Heart left ventricle (tissue), 16 donors: Measurements from ENCODE around the gene TTLL9. TPM values are rescaled to one million over a fixed set of nuclear protein-coding genes. Genes with fewer than 3 reads are reported as not detected.

Experiments
- ATAC-seq, 4 donors: fragments of 200-7000 bp; cut with Tn5 transposase; one replicate each; pipeline ENCODE4 v1.9.1; 2020 to 2022; ENCODE audit warnings: moderate library complexity in 4 of 4, mild to moderate bottlenecking in 3 of 4, moderate number of reproducible peaks in 1 of 4
- DNase-seq, 5 donors: peaks; one replicate each; pipeline ENCODE4 v3.0.0-alpha.2; 2020
- H3K27ac ChIP-seq, 12 donors: fragments of 200-600 bp; sonication (generic) in 4 of 12; one replicate each; pipeline versions ENCODE4 v1.5.0 to v1.8.0; 2016 to 2022; ENCODE audit warnings: mild to moderate bottlenecking in 2 of 12
- H3K27me3 ChIP-seq, 9 donors: fragments of 200-600 bp; sonication (generic) in 2 of 9; one replicate each; pipeline versions ENCODE4 v1.5.1 to v1.8.0; 2016 to 2022; ENCODE audit warnings: mild to moderate bottlenecking in 3 of 9
- H3K36me3 ChIP-seq, 9 donors: fragments of 200-600 bp; sonication (generic) in 2 of 9; one replicate each; pipeline versions ENCODE4 v1.5.0 to v1.8.0; 2018 to 2022; ENCODE audit warnings: mild to moderate bottlenecking in 2 of 9
- H3K4me1 ChIP-seq, 12 donors: fragments of 200-600 bp; sonication (generic) in 4 of 12; one replicate each; pipeline versions ENCODE4 v1.5.0 to v1.8.0; 2016 to 2022; ENCODE audit warnings: mild to moderate bottlenecking in 3 of 12
- H3K4me3 ChIP-seq, 12 donors: fragments of 200-600 bp; sonication (generic) in 4 of 12; one replicate each; pipeline versions ENCODE4 v1.5.0 to v1.8.0; 2017 to 2022; ENCODE audit warnings: mild to moderate bottlenecking in 9 of 12, moderate library complexity in 4 of 12
- H3K9me3 ChIP-seq, 12 donors: fragments of 200-600 bp; sonication (generic) in 4 of 12; one replicate each; pipeline versions ENCODE4 v1.5.0 to v1.8.0; 2016 to 2022; ENCODE audit warnings: mild to moderate bottlenecking in 1 of 12
- POLR2A ChIP-seq, 2 donors: fragments of 450-650 bp; IDR thresholded peaks; one replicate each; pipeline ENCODE4 v1.6.1; 2017; ENCODE audit warnings: antibody characterized with exemption in 2 of 2, mild to moderate bottlenecking in 2 of 2, moderate library complexity in 2 of 2
- WGBS, 4 donors: extraction: QIAGEN DNeasy Blood & Tissue Kit in 2 of 4; methylation state at CpG; one replicate each; pipeline versions ENCODE4 v1.1.5 to v1.1.7; 2013 to 2018; 5-methylcytosine and 5-hydroxymethylcytosine counted together
- intact Hi-C, 10 donors: fragments of 100-400 bp; cut with DNase I; formaldehyde crosslinking; loops; one replicate each; pipeline versions ENCODE4 v1.11.1 to v1.14.2; 2022
- polyA plus RNA-seq, 2 donors: library from polyadenylated mRNA; stranded (reverse); fragments of 200-250 nt; gene quantifications; one replicate each; pipeline ENCODE4 v1.2.3, GENCODE V29; 2013
- total RNA-seq, 9 donors: library from RNA; depleted of rRNA in 2 of 9; stranded (reverse); fragments of >200 nt in 2 of 9; fragmentation: NEBNext Ultra II Directional in 3 of 9; extraction: Animal tissue kit (Norgen Biotek cat#: 25700) in 3 of 9; gene quantifications; one replicate each; pipeline versions ENCODE4 v1.1.0 to v1.2.4, GENCODE V29; 2016 to 2023
- TF ChIP-seq, protein P1 (sequence below), 12 donors: fragments of 200-600 bp; sonication (generic) in 4 of 12; IDR thresholded peaks; one replicate each; pipeline versions ENCODE4 v1.5.0 to v1.8.0; 2018 to 2022; ENCODE audit warnings: antibody characterized with exemption in 12 of 12, mild to moderate bottlenecking in 5 of 12
- donor health status: ischemic (EF 13 %, LVEDD 7.1; RV severe dilation, severe dysfunction).
- donor health status: healthy with polysubstance abuse.
- donor health status: DM: no; HTN: yes; CAD: no.
- donor health status: DM: no; HTN: no; CAD: no.
- donor health status: ischemic (EF 25% LVEDD 6.9; RV normal size, moderate dysfunction).
- donor health status: ischemic (EF 25% LVEDD 5.7; RV mildly dilated, moderate dysfunction).
- donor health status: healthy.
- donor health status: DM: yes; HTN: yes; CAD: no.
- donor health status: ischemic (EF 35%, LVEDD 5.7; RV mildly dilated, moderate dysfunction).
- donor health status: nonischemic (EF 11% LVEDD 7.7; RV severe dilation, severe dysfunction).
- donor health status: DM: yes; HTN: yes; CAD: no.
- donor health status: PGD.
- donor health status: ischemic (EF 29% LVEDD 5.4; RV normal size, mild dysfunction).
- donor health status: nonischemic (EF 23%, LVEDD 6.1; RV moderate dilation, normal function).

The TTLL9 gene
- total and polyA plus RNA-seq, 11 donors, result not detected

DNA sequence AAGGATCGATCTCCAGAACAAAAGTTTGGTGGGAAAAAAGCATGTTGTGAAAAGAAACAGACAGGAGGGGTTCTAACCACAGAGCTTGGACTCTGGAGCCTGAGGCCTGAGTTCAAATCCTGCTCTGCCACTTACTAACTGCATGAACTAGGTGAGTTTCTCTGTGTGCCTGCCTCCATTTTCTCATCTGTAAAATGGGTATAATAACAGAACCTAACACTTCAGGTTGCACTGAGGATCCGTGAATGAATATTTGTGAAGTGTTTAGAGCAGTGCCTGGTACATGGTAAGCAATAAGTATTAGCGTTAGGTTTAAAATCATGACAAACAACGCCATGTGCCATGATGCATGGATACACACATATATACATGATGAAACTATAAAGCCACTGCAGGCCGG lies 36.6 kb downstream of the TTLL9 start:
- DNase-seq, result no peak
- intact Hi-C loops, result loop anchor here in 1 of 10 donors (5.0 kb wide), 1 partner anchor 40 kb away; no protein-coding TSS in a partner anchor
- 87 to 95% (median 89%) methylated on average over 5 of the region's 5 CpGs for WGBS, 4 donors

DNA sequence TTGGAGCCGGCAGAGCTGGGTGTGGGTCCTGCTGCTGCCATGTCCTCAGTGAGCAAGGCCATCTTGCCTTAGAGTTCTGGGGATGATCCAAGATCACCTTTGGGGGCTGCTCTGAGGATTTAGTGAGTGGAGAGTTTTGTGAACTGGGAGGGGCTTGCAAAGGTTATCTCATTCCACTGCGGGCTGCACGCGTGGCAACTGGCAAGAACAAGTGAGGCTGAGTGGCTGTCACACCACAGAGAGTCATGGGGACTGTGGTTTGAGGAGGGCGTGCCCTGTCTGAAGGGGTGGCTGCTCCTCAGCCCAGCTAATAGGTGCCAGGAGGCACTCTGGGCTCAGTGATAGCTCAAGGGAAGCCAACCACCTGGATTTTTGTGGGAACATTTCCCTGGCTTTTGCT lies 37.6 kb downstream of the TTLL9 start:
- intact Hi-C loops, result loop anchor here in 1 of 10 donors (5.0 kb wide), 1 partner anchor 41 kb away; no protein-coding TSS in a partner anchor
- Histone ChIP-seq H3K4me1 (no peaks in the 10 kb centered on the region), H3K4me3 (no peak overlapping the region), H3K27ac (no peak overlapping the region), H3K9me3 (no peaks in the 10 kb centered on the region), H3K27me3 (no peaks in the 10 kb centered on the region), H3K36me3 (no peaks in the 10 kb centered on the region)
- ATAC-seq (no peak), DNase-seq (no peak)
- 56 to 62% (median 58%) methylated on average over 5 of the region's 5 CpGs for WGBS, 4 donors
- TF ChIP-seq, protein P1, sequence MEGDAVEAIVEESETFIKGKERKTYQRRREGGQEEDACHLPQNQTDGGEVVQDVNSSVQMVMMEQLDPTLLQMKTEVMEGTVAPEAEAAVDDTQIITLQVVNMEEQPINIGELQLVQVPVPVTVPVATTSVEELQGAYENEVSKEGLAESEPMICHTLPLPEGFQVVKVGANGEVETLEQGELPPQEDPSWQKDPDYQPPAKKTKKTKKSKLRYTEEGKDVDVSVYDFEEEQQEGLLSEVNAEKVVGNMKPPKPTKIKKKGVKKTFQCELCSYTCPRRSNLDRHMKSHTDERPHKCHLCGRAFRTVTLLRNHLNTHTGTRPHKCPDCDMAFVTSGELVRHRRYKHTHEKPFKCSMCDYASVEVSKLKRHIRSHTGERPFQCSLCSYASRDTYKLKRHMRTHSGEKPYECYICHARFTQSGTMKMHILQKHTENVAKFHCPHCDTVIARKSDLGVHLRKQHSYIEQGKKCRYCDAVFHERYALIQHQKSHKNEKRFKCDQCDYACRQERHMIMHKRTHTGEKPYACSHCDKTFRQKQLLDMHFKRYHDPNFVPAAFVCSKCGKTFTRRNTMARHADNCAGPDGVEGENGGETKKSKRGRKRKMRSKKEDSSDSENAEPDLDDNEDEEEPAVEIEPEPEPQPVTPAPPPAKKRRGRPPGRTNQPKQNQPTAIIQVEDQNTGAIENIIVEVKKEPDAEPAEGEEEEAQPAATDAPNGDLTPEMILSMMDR (IDR thresholded peaks at IDR 0.05), result no peak
- TF ChIP-seq POLR2A (IDR thresholded peaks at IDR 0.05), result no peak

More for the DNA sequence above, 36.6 kb downstream of the TTLL9 start:
- no peaks in the 10 kb centered on the region for H3K9me3 ChIP-seq
- TF ChIP-seq POLR2A (IDR thresholded peaks at IDR 0.05), result no peak
- TF ChIP-seq, protein P1 (IDR thresholded peaks at IDR 0.05), result no peak
- H3K4me1 ChIP-seq, result no peaks in the 10 kb centered on the region
- H3K36me3 ChIP-seq, result no peaks in the 10 kb centered on the region
- H3K27me3 ChIP-seq, result no peaks in the 10 kb centered on the region
- no peak overlapping the region for H3K27ac ChIP-seq
- ATAC-seq, result no peak
- H3K4me3 ChIP-seq, result no peak overlapping the region

DNA sequence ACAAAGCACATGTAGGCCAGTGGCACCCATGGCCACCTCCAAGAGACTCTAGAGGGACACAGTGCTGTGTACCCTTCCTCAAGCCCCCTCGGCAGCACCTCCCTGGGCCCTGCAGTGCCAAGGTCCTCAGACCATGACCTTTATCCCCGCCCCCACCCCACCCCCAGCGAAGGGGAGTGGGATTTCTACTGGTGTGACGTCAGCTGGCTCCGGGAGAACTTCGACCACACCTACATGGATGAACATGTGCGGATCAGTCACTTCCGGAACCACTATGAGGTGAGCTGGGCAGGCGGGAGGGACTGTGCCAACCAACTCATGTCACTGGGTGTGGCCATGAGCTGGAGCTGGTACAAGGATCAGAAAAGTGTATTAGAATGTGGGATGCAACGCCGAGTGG lies 38.0 kb downstream of the TTLL9 start:
- Histone ChIP-seq H3K4me1 (no peaks in the 10 kb centered on the region), H3K36me3 (no peaks in the 10 kb centered on the region), H3K27me3 (no peaks in the 10 kb centered on the region), H3K9me3 (no peaks in the 10 kb centered on the region), H3K4me3 (no peak overlapping the region), H3K27ac (no peak overlapping the region)
- DNase-seq, result no peak
- ATAC-seq, result no peak
- 82 to 87% (median 83%) methylated on average over 11 of the region's 11 CpGs for WGBS, 4 donors
- intact Hi-C loops, result loop anchor here in 1 of 10 donors (5.0 kb wide), 1 partner anchor 41 kb away; no protein-coding TSS in a partner anchor
- TF ChIP-seq, protein P1 (IDR thresholded peaks at IDR 0.05), result no peak
- no peak for TF ChIP-seq POLR2A (IDR thresholded peaks at IDR 0.05)

DNA sequence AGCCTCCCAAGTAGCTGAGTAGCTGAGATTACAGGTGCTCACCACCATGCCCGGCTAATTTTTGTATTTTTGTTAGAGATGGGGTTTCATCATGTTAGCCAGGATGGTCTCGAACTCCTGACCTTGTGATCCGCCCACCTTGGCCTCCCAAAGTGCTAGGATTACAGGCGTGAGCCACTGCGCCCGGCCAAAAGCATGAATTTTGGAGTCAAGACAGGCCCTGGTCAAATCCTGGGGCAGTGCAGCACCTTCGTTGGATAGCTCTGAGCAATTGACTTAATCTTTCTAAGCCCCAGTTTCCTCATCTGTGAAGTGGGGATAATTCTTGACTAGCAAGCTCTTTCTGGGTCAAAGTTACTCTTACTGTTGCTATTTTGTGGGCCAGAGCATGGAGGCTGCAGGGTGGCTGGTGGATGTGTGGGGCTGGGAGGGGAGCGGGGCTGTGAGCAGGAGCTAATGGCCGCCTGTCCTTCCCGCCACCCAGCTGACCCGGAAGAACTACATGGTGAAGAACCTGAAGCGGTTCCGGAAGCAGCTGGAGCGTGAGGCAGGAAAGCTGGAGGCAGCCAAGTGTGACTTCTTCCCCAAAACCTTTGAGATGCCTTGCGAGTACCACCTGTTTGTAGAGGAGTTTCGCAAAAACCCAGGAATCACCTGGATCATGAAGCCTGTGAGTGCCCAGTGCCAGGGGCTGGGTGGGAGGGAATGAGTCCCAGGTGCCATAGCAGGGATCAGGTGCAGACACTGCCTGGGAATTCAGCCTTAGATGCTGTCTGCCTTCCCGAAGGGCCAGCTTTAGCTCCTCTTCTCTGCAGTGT lies 39.0 kb downstream of the TTLL9 start:
- no peak for TF ChIP-seq POLR2A (IDR thresholded peaks at IDR 0.05)
- TF ChIP-seq, protein P1 (IDR thresholded peaks at IDR 0.05), result no peak
- no peaks in the 10 kb centered on the region for H3K27me3 ChIP-seq
- H3K36me3 ChIP-seq, result no peaks in the 10 kb centered on the region
- intact Hi-C loops, result loop anchor here in 1 of 10 donors (5.0 kb wide), 1 partner anchor 42 kb away; no protein-coding TSS in a partner anchor
- ATAC-seq (no peak), DNase-seq (no peak)
- H3K27ac ChIP-seq, result no peak overlapping the region
- WGBS, 4 donors, result 87 to 93% (median 91%) methylated on average over 16 to 17 of the region's 17 CpGs
- no peak overlapping the region for H3K4me3 ChIP-seq
- H3K9me3 ChIP-seq, result no peaks in the 10 kb centered on the region
- H3K4me1 ChIP-seq, result no peaks in the 10 kb centered on the region
